B cell (primary cell): Measurements from ENCODE around the gene CUBN. TPM values are rescaled to one million over a fixed set of nuclear protein-coding genes. Genes with fewer than 3 reads are reported as not detected.

Experiments
- ATAC-seq: fragments of 200-7000 bp; cut with Tn5 transposase; one replicate; pipeline ENCODE4 v1.10.0; 2021; ENCODE audit warnings: low read depth, mild to moderate bottlenecking, moderate number of reproducible peaks, moderate library complexity
- CTCF ChIA-PET: fragments of 350-600 bp; sonication (Branson Sonifier 250); formaldehyde crosslinking; loops from one replicate; lab custom pipeline; 2021; ENCODE audit warnings: antibody characterized with exemption, inconsistent platforms; lab: Charles Lee
- POLR2A ChIA-PET: fragments of 350-600 bp; sonication (Branson Sonifier 250); formaldehyde crosslinking; loops from one replicate; lab custom pipeline; 2021; ENCODE audit warnings: antibody characterized with exemption; lab: Charles Lee
- DNase-seq: peaks from one replicate; pipeline ENCODE4 v3.0.0; 2013
- H2AFZ ChIP-seq: 2 replicates; pipeline ENCODE4 v1.6.1; 2012; ENCODE audit warnings: mild to moderate bottlenecking, low read depth, low read length; ENCODE audit not compliant: insufficient read depth, poor library complexity, severe bottlenecking
- H3K27ac ChIP-seq, 2 donors: 1 replicate in 1 of 2; 2 replicates in 1 of 2; pipeline ENCODE4 v1.5.1; 2012 to 2013; ENCODE audit warnings: low read length in 2 of 2, mild to moderate bottlenecking in 2 of 2, moderate library complexity in 1 of 2
- H3K27me3 ChIP-seq, 4 experiments: fragments of 200-600 bp in 1 of 4; sonication (generic) in 1 of 4; replicated peaks in 1 of 4; 1 replicate in 2 of 4; 2 replicates in 2 of 4; pipeline versions ENCODE4 v1.6.1 to v1.7.0; 2013 to 2016; ENCODE audit warnings: low read length in 3 of 4, mild to moderate bottlenecking in 2 of 4, mixed read lengths in 1 of 4, moderate library complexity in 1 of 4; ENCODE audit not compliant: insufficient read depth in 4 of 4, control insufficient read depth in 3 of 4; ENCODE audit errors: control extremely low read depth in 1 of 4
- H3K36me3 ChIP-seq, 2 experiments: replicated peaks in 1 of 2; 1 replicate in 1 of 2; 2 replicates in 1 of 2; pipeline versions ENCODE4 v1.6.1 to v1.7.1; 2013; ENCODE audit warnings: low read length in 1 of 2; ENCODE audit not compliant: insufficient read depth in 2 of 2, control insufficient read depth in 1 of 2; ENCODE audit errors: control extremely low read depth in 1 of 2, extremely low read depth in 1 of 2
- H3K4me1 ChIP-seq, 2 donors: fragments of 200-600 bp in 1 of 2; sonication (generic) in 1 of 2; 1 replicate in 1 of 2; 2 replicates in 1 of 2; pipeline versions ENCODE4 v1.5.1 to v1.6.1; 2013 to 2017; ENCODE audit warnings: low read length in 2 of 2; ENCODE audit not compliant: control insufficient read depth in 2 of 2, insufficient read depth in 2 of 2
- H3K4me2 ChIP-seq: replicated peaks from 2 replicates; pipeline ENCODE3; 2012; ENCODE audit warnings: mild to moderate bottlenecking, low read depth, low read length; ENCODE audit not compliant: poor library complexity, severe bottlenecking
- H3K4me3 ChIP-seq, 5 experiments: fragments of 200-600 bp in 1 of 5; sonication (generic) in 1 of 5; 1 replicate in 3 of 5; 2 replicates in 2 of 5; pipeline versions ENCODE4 v1.5.1 to v1.7.0; 2011 to 2016; ENCODE audit warnings: low read length in 4 of 5, mild to moderate bottlenecking in 4 of 5, low read depth in 2 of 5, control low read depth in 1 of 5, moderate library complexity in 1 of 5; ENCODE audit not compliant: insufficient read depth in 1 of 5; ENCODE audit errors: control extremely low read depth in 1 of 5, extremely low read depth in 1 of 5
- H3K79me2 ChIP-seq: fragments of 200-600 bp; sonication (generic); one replicate; pipeline ENCODE4 v1.6.0; 2016; ENCODE audit warnings: low read length; ENCODE audit not compliant: control insufficient read depth, insufficient read depth
- H3K9ac ChIP-seq: fragments of 200-600 bp; sonication (generic); 2 replicates; pipeline ENCODE4 v1.6.1; 2017; ENCODE audit warnings: mild to moderate bottlenecking, low read length, moderate library complexity
- H3K9me3 ChIP-seq, 3 donors: one replicate each; pipeline versions ENCODE4 v1.6.1 to v1.7.1; 2013; ENCODE audit warnings: low read length in 2 of 3; ENCODE audit not compliant: control insufficient read depth in 2 of 3, insufficient read depth in 1 of 3; ENCODE audit errors: control extremely low read depth in 1 of 3
- H4K20me1 ChIP-seq: 2 replicates; pipeline ENCODE4 v1.6.0; 2012; ENCODE audit warnings: mild to moderate bottlenecking, low read length; ENCODE audit not compliant: insufficient read depth, control insufficient read depth, poor library complexity, severe bottlenecking
- H3K27ac Mint-ChIP-seq: one replicate; pipeline ENCODE4 v1.8.0; 2021; ENCODE audit warnings: mixed read lengths
- H3K27me3 Mint-ChIP-seq: one replicate; pipeline ENCODE4 v1.8.0; 2021; ENCODE audit warnings: mixed read lengths
- H3K4me1 Mint-ChIP-seq: one replicate; pipeline ENCODE4 v1.8.0; 2021; ENCODE audit warnings: mixed read lengths
- H3K4me3 Mint-ChIP-seq: one replicate; pipeline ENCODE4 v1.8.0; 2021; ENCODE audit warnings: mixed read lengths
- H3K9me3 Mint-ChIP-seq: one replicate; pipeline ENCODE4 v1.8.0; 2022; ENCODE audit warnings: mixed read lengths; ENCODE audit not compliant: insufficient read depth
- CTCF ChIP-seq: fragments of 200-600 bp; IDR thresholded peaks from one replicate; pipeline ENCODE4 v1.8.0; 2022; ENCODE audit warnings: antibody characterized with exemption, mild to moderate bottlenecking
- EZH2 ChIP-seq: IDR thresholded peaks from 2 replicates; pipeline ENCODE4 v1.6.1; 2012; ENCODE audit warnings: borderline replicate concordance, low read depth, mild to moderate bottlenecking, moderate library complexity, low read length; ENCODE audit not compliant: insufficient read depth, poor library complexity, severe bottlenecking
- WGBS: methylation state at CpG from one replicate; pipeline ENCODE4 v1.1.5; 2013; ENCODE audit warnings: missing lambda C conversion rate; ENCODE audit not compliant: insufficient coverage; 5-methylcytosine and 5-hydroxymethylcytosine counted together
- intact Hi-C: fragments of 100-400 bp; cut with micrococcal nuclease; formaldehyde crosslinking; loops from one replicate; pipeline ENCODE4 v1.10.0; 2022
- polyA plus RNA-seq: library from polyadenylated mRNA; depleted of rRNA; stranded (reverse); fragments of >200 nt; gene quantifications from 2 replicates; pipeline ENCODE4 v1.2.3, GENCODE V29; 2012
- total RNA-seq, 2 donors: library from RNA; stranded (reverse); fragments of 120-200 nt in 1 of 2; gene quantifications; 1 replicate in 1 of 2; 2 replicates in 1 of 2; pipeline versions ENCODE4 v1.2.3 to v1.2.4, GENCODE V29; 2013 to 2022

Gene CUBN
- total and polyA plus RNA-seq, 2 donors (not counting 1 experiment from before 2014, with no cell fraction given), result 4.2 to 5.7 TPM

GRCh38 chr10:17122726-17123661 lies 6.6 kb downstream of the CUBN start:
- no peak overlapping the region for H3K4me3 ChIP-seq
- H3K27me3 ChIP-seq, result no peaks in the 10 kb centered on the region
- no peak overlapping the region for H3K4me2 ChIP-seq
- Mint-ChIP-seq H3K27ac (no peak overlapping the region), H3K4me1 (no peaks in the 10 kb centered on the region), H3K4me3 (no peak overlapping the region), H3K9me3 (no peaks in the 10 kb centered on the region), H3K27me3 (no peaks in the 10 kb centered on the region)
- ChIA-PET POLR2A (no interaction called here), CTCF (interaction anchor here (0.6 kb wide), 1 partner anchor 72 kb away, joined by 3 read pairs; no protein-coding TSS in a partner anchor)
- H2AFZ ChIP-seq, result no peak overlapping the region
- H3K79me2 ChIP-seq, result no peaks in the 10 kb centered on the region
- TF ChIP-seq EZH2, result no peak
- no peak for TF ChIP-seq CTCF
- H3K27ac ChIP-seq, result no peak overlapping the region
- no peaks in the 10 kb centered on the region for H3K9me3 ChIP-seq
- ATAC-seq, result no peak
- no peak overlapping the region for H3K9ac ChIP-seq
- H4K20me1 ChIP-seq, result no peaks in the 10 kb centered on the region
- no peaks in the 10 kb centered on the region for H3K4me1 ChIP-seq
- H3K36me3 ChIP-seq, result no peaks in the 10 kb centered on the region
- WGBS, result 93% methylated on average over 2 of the region's 5 CpGs
- intact Hi-C loops, result no loop called here
- DNase-seq, result no peak

DNA sequence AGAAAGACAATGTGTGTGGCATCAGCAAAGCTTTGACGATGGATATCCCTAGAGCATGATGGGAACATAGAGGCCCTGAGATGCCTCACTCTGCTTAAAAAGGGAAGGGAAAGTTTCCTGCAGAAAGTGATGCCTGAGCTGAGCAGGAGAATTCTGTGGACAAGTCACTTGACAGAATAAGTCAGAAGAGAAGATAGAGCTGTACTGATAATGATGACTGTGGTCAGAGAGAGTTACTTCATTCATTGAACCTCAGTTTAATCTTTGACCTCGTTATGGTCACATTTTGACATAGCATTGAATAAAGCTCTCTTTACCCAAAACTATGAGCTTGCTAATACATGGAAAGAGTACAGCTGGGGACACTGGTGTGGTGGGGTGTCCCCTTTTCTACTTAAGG lies 7.6 kb downstream of the CUBN start:
- Histone ChIP-seq H3K36me3 (no peaks in the 10 kb centered on the region), H3K4me2 (no peak overlapping the region), H3K4me1 (no peaks in the 10 kb centered on the region), H3K27me3 (no peaks in the 10 kb centered on the region), H3K79me2 (no peaks in the 10 kb centered on the region), H3K9ac (no peak overlapping the region), H2AFZ (no peak overlapping the region), H4K20me1 (no peaks in the 10 kb centered on the region), H3K9me3 (no peaks in the 10 kb centered on the region), H3K27ac (no peak overlapping the region), H3K4me3 (no peak overlapping the region)
- ChIA-PET POLR2A (no interaction called here), CTCF (interaction anchor here (0.6 kb wide), 1 partner anchor 73 kb away, joined by 3 read pairs; no protein-coding TSS in a partner anchor)
- H3K4me1 Mint-ChIP-seq, result no peaks in the 10 kb centered on the region
- 100% methylated on average over 1 of the region's 2 CpGs for WGBS
- no peak overlapping the region for H3K4me3 Mint-ChIP-seq
- no peaks in the 10 kb centered on the region for H3K9me3 Mint-ChIP-seq
- DNase-seq (no peak), ATAC-seq (no peak)
- intact Hi-C loops, result no loop called here
- TF ChIP-seq EZH2 (no peak), CTCF (no peak)
- H3K27ac Mint-ChIP-seq, result no peak overlapping the region
- H3K27me3 Mint-ChIP-seq, result no peaks in the 10 kb centered on the region
